Measurements from ENCODE around the gene MAEL.

The MAEL gene

DNA sequence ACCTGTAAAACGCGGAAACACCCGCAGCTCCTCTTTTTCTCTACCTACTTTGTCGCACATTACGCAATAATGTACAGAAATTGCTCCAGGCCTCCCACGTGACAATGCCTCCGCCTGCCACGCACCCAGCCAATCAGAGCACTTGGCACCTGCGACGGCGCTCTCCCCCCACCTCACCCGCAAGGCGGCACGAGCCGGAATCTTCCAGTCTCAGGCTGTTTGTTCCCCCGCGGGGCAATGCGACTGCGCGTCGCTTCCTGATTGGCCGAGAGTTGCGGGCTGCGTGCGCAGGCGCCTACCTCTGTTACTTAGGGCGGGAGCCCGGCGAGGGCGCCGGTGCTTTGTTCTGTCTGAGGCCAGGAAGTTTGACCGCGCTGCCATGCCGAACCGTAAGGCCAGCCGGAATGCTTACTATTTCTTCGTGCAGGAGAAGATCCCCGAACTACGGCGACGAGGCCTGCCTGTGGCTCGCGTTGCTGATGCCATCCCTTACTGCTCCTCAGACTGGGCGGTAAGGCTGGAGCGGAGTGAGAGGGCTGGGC lies at the start of gene MAEL:
MAEL (plus strand) TSS at position 307 of the 542 bp plus-strand sequence; CDS start at position 380, 73 bp downstream.
- no peak for DNase-seq

DNA sequence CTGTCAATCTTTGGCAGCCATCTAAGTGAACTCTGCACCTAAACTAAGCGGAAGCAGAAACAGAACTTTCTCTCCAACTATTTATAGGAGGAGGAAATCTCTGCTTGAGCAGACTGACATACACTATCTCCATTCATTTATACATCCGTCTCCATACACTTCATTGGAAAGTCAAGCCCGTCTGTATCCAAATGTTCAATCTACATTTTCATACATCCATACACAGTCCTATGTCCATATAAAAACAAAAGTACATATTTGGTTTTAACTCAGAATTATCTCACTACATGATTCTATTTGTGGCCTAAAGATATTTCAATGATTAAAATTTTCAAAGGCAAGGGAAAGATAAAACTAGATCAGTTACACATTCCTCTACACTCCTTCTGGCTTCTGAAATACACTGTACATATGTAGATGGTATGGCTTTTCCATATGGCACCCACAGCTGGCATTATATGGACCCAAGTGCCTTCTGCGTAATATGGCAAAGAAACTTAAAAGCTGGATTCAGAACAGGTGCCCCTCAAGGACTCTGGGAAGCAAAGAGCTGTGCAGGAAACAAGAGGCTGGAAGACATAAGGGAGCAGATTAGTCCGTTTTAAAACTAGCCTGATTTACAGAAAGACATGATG lies 49.2 kb upstream of the MAEL start:
- DNase-seq, result no peak

DNA sequence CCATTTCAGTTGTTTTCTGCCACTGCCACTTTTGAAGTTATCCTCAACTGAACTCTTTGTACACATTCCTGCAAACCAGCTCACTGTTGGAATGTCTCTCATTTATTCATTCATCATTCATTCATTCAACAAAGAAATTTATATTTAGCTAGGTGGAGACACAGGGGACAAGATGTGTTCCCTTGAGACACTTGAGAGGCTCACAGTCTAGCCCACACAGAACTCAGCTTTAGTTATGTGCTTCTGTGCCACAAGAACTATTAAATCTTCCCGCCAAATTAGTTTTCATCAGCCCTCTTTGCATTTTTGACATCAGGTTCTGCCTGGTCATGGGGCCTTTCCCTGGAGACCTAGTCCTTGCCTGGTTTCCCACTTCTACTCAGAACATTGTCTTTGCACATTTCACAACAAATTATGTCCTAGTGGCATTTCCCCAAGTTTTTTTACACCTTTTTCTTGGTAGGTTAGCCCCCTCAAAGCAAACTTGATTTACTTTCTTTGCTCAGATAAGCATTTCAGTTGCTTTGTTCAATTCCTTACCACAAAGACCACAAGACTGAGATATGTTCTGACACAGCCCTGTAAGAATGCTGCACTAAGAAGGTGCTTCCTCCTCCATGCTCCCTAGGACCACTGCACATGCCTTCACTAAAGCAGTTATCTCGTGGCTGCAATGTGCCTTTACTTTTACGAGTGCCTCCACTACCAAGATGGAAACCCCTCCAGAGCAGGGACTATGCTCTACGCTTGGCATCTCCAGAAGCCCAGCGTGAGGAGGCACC lies 44.7 kb upstream of the MAEL start:
- peak; percentile 5 for DNase-seq

DNA sequence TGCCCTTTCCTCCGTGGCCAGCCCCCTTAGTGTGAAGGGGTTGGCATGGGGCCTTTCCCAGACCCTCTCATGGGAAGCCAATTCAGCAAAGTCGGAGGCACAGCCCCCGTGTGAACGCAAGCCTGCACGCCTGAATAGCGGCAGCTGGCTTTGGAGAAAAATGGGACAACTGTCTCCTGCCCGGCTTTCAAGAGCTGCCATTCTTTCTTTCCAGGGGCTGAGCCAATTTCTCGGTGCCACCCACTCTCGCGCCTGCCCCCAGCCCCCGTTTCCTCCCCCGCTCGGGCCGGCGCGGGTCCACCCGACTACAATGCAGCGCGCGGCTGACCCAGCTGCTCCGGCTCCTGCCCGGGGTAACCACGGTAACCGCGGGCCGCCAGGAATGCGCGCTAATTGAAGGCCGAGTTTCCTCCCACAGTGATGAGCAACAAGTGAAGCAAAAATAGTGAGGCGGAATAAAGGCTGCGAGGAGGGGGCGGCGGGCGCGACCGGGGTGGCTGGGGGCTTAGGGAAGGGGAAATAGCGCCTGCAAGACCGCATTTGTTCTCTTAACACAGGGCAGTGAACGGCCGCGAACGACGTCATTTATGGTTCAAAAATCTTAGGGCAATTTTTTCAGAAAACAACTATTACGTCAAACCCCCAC lies 41.6 kb upstream of the MAEL start:
- DNase-seq, result no peak

DNA sequence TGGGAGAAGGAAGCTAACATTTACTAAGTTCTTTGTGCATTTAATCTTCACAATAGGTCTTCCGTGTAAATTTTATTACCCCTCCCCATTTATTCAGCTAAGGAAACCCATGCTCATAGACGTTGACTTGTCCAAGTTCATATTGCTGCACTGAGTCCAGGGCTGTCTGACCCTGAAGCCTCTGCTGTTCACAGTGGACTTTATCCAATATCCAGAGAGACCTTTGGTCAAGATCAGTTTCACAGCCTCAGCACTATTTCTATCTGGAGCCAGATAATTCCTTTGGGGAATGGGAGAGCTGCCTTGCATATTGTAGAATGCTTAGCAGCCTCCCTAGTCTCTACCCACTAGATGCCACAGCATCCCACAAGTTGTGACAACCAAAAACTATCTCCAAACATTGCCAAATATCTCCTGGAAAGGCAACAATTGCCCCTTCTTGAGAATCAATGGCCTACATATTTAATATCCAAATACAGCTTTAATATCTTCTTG lies 40.2 kb upstream of the MAEL start:
- no peak for DNase-seq

DNA sequence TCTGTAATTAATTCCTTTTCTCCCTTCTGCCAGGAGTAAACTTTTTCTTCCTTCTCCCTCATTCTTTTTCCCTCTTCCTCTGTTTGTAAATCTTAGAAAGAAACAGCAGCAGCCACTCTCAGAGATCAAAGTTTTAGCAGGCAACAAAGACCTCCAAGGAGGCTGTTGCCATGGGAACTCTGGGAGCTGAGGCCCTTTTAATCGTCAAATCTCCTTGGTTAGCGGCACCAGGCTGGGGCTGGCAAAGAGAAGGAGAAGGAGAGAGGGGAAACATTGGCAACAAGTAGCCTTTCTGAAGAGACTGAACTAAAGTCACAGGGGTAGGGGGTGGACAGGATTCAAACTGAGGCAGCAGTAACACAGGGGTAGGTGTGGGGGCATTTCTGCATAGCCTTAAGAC lies 38.9 kb upstream of the MAEL start:
- DNase-seq, result no peak

DNA sequence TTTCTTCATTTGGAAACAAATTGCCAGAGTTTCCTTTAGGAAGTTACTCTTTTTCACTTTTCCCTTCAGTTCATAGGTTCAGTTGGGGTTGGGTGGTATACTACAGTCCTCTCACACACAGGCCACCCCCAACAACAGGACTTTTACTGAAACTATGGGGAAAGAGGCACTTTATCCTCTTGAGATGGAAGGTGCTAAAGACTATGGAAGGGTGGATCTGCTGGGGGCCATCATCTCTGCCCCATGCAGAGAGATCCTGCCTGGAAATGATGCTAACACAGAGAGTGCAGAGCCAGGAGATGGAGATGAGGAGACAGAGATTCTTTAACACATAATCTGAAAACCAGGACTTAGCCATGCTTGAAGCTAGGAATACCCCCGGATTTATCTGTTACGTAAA lies 38.0 kb upstream of the MAEL start:
- DNase-seq, result no peak

DNA sequence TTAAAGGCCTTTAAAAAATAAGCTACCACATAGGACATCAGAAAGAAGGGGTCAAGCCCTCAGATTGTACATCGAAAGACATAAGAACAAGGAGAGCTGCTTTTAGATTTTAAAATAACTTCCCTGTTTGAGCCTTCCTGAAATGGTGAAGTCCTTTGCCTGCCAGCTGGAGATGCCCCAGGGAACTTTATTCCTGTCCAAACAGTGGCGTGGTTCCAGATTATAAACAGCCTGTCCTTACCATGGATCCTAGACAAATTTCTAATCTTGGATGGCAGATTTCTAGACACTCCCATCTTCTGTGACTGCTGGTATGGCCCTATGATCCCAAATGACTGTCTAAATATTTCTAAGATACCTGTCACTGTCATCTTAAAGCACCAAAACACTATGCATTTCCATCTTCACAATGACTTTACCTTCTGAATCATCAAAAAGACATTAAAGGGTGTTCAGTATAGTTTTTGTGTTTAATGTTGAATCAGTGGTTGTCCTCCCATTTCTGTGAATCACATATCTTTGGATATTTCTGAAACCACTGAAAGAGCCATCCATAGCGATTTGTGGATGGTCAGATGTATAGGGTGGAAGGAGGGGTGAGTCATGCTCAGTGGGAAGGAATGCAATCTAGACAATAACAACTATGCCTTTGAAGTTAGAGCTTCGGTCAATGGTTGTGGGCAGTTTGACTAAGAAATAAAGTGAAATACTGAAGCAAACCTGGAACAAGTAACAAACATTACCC lies 36.9 kb upstream of the MAEL start:
- DNase-seq, result peak; percentile 40

DNA sequence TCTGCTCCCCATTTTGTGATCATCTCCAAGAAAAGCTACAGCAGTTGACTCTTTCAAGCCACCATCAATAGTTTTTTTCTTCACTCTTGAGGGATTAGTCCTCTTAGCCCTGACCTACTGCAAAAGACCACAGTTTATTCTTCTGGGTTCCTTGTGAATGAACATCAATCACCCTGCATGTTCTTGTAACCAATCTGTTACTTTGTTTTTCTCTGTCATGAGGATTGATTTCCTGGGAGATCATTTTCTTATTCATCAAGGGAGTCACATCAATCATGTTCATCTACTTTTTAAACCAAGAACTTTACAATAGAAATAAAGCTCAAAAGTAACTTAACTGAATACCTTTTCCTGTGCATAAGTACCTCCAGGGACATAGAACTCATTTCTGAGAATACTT lies 35.6 kb upstream of the MAEL start:
- DNase-seq, result no peak

DNA sequence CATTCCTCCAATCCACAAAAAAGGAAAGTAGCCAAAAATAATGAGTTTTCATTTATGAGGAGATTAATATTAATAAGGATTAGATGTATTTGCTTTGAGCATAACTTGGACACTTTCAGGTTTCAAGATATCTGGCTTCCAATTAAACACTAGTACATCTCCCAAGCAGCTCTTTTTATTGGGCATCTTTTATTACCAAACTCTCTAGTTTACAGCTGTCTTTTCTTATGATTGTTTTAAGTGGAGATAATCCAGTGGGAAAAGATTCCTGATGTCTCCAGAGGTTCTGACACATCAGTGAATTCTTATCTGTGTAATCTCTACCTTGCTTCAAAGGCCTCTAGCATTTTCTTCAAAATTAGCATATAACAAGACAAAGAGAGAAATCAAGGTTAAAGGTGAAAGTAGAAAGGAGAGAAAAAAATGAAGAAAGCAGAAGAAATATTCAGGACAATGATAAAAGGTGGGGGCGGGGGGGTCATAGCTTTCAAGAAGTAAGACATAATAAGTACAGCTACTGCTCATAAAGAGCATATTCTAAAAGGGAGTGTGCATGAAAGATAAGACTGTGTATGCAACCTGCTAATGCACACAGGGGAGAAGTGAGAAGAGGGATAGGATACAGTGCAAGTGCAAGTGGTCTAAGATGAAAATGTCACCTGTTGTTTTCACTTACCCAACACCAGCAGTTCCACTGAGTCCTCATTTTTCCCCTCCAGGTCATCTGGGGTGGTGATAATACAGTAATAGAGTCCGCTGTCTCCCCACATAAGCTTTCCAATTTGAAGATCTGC lies 32.8 kb upstream of the MAEL start:
- no peak for DNase-seq

DNA sequence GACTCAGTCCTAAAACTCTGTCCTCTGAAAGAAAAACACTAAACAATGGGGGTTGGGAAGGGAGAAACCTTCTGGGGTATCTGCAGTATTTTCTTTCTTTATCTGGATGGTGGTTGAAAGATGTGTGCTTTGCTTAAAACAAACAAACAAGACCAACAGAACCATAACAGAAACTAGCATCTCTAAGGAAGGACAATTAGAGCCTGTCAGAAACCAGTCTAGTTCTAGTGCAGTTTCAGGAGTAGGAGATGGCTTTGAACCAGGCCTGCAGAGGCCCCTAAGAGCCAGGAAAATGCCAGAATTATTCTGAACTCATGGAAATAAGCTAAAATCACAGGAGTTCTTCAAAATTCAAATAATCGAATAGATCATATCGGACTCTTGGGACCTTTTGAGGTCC lies 32.2 kb upstream of the MAEL start:
- DNase-seq, result no peak

DNA sequence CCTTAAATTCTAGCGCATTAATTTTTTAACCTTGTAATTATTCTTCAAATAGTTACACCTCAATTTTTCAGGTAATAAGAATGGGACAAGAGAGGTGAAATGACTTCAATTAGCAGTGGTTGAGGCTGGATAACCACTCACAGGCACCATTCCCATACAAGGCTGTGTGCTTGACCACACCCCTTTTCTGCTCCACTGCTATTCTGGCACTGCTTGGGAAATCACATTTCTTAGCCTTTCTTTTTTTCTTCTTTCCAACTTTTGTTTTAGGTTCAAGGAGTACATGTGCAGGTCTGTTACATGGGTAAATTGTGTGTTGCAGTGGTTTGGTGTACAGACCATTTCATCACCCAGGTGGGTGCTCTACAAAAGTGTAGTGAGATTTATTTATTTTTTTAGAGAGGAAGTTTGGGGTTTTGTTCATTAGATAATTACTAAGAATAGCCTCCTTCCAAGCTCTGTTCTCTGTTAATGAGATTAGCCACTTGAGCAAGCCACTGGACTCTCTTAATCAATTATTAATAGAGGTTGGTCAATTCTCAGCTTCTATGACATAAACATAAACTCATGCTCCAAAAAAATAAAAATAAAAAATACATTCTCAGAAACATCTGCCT lies 28.1 kb upstream of the MAEL start:
- no peak for DNase-seq

DNA sequence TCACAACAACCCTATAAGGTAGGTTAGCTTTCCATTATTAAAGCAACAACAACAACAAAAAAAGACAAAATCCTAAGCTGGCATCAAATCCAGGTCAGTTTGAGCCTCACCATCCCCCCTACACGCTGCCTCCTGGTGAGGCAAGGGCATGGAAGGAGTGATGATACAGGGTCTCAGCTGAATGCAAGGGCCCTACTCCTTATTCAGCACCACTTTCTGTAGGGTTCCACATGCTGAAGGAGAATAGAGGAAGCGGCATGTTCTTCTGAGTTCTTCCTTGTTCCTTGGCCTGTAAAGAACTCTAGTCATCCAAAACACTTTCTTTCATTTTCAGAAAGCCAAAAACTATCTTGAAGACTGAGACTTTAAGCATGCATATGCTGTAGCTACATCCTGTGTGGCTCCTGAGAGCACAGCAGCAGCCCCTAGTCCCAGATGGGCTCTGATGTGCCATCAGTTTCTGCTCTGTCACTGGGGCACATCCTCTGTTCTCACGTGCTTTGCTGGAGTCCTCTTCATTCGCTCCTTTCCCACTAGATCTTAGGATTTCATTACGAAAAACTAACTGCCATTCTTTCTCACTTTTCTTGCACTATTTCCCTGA lies 19.9 kb upstream of the MAEL start:
- DNase-seq, result no peak

DNA sequence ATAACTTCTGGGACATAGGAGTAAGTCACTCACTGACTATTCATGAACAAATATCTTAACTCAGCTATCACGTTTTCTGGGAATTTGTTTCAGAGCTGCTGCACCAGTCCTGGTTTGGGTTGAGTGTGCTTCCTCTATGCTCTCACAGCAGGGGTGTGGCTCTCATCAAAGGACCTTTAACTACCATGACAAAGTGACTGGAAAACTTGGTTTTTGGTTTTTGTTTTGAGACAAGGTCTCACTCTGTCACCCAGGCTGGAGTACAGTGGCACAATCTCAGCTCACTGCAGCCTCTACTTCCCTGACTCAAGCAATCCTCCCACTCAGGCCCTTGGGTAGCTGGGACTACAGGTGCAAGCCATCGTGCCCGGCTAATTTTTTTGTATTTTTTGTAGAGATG lies 17.8 kb upstream of the MAEL start:
- peak; percentile 23 for DNase-seq

DNA sequence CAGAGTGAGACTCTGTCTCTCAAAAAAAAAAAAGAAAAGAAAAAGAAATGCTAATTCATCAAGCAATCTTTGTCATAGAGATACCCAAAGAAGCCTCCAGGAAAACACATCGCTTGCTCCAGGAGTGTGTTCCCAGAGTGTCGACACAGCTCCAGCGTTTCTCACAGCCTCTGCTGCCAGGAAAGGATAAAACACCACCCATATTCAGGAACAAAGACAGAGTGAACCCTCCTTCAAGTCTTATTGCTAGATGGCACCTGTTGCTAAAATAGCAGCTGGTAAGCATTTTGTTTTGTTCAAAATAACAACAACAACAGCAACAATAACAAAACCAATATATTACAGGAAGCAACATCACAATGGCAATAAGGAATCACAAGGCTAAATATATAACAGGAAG lies 16.9 kb upstream of the MAEL start:
- no peak for DNase-seq

DNA sequence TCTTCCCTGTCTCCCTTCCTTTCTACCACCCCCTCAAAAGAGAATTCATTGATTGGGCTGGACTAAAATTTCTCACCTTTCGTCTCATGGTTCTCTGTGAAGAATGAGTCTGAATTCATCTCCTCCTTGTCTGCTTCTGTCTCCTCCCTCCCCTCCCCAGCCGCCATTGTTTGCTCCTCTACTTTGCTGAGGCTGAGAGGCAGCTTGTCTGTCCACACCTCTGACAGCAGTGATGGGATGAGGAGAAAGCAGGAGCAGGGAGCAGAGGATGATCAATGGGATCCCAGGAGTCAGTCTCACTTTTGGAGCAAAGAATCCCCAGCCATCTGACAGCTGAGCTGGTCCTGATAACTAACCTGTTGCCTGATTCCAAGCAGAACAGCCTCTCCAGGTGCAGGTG lies 16.3 kb upstream of the MAEL start:
- no peak for DNase-seq

DNA sequence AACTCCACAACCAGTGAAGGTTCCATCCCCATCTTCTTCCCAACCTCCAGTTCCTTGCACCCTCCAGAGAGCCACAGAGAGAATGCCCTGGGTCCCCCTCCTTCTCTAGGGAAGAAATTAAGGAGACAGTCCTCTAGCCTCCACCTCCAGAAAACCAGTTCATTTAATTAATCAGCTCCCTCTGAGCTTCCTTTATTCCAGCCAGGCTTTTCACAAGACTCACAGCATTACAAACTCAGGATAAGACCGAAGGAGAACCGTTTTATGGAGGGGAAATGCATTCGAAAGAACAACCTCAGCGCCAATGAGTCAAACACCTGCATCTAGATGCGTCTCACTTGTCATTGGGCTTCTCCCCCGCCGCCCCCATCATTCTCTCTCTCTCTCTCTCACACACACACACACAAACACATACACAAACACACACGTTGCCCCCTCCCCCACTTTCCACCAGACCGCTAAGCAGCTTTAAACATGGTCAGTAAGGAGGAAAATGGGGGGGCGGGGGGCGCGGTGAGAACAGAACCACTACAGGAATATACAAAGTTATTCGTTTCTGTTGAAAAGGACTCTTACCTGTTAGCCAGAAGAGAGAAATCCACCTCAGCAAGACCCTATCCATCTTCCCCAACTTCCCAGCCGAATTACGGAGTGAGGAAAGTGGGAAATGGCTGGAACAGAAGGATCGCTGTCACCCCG lies 14.3 kb upstream of the MAEL start:
- peak; percentile 31 for DNase-seq

DNA sequence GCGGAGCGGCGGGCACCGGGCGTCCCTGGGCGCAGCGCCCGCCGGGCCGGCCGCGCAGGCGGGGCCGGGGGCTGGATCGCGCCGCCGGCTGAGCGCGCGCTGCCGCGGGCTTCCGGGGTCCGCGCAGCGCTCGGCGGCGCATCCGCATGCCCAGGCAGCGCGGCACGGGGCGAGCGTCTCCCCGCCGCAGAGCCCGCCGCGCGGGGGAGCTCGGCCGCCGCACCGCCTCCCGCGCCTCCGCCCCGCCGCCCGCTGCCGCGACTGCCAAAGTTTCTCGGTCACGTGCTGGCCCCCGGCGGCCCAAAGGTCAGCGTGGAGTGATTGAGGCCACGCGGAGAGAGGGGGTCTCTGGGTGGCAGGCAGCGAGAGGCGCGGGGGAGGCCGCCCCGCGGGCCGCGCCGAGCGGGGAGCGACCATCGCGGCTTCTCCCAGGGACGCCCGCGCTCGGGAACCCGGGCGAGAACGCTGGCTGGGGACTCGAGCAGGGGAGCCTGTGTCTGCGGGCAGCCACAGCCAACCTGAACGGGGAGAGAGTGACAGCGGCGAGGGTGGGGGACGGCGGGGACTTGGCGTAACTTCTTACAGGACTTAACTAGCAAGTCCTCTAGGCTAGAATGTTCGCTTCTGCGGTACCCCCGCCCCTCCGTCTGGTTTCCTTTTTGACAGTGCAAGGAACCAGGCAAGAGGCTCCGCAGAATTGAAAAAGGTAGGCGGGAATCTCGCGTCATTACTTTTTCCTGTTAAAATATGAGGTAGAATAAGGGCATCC lies 13.5 kb upstream of the MAEL start, which contains the start of gene ILDR2:
ILDR2 (minus strand) TSS at position 180 of the 769 bp plus-strand sequence. CDS start 272 bp downstream, outside the sequence.
- DNase-seq, result peak; percentile 57

DNA sequence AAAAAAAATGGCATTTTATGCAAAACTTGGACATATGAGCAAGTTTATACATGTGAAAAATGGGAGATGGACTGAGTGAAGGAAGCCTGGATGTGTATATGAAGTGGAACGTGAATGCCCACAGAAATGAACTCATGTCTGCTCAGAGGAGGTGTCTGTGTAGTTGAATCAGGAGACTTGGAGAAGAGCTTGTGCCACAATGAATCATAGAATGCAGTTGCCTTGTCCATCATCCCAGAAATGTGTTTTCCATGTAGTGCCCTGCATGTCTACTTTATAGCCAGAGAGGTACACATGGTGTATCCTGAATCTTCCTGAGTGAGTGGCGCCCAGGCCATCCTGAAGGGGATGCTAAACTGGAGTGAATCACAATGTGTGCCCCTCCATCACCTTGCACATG lies 11.1 kb upstream of the MAEL start:
- DNase-seq, result no peak

DNA sequence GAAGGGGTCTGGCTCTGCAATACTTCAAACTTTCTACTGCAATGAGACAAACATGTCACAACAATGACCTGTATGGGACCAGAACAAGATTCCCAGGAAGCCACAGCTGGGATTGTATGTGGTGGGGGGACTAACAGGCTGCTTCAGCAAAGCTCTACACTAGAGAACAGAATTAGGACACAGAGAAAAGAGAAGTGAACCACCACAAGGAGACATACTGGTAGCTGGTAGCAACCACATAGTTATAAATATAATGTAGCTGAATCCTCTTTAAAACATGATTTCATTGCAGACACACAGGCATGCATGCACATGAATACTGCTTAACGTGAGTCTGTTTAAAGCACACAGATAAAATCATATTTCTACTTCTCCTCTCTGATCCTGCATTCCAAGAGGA lies 10.3 kb upstream of the MAEL start:
- DNase-seq, result no peak

Data from activated CD4-positive, alpha-beta T cell treated with anti-CD3 and anti-CD28 coated beads, Interleukin-2, Interleukin-6, amounts not matched to agents 100 ng/mL and 50 ng/mL, durations not matched to agents 16 hours and 8 hours (primary cell).